T1000 (cell line): ENCODE measurements around the gene PDE4A.

ENCODE experiments used
- DNase-seq: peaks from one replicate; lab custom pipeline; 2025; ENCODE audit warnings: mixed read lengths; lab: John Stamatoyannopoulos, UW

PDE4A gene

GRCh38 chr19:10510301-10510802 lies 90.0 kb downstream of the PDE4A start:
- no peak for DNase-seq

DNA sequence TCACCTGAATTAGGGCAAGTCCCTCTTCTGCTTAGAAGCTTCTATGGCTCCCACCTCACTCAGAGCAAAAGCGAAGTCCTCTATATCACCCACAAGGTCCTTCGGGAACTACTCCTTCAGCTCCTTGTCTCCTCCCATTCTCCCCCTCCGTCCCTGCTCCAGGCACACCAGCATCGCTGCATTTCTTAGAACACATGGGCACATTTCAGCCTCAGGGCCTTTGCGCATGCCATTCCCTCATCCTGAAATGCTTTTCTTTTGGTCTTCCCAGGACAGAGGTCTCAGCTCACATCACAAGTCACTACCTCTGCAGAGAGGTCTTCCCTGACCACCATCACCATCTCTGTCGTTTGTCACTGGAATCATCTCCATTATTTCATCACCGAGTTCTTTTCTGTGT lies 92.9 kb downstream of the PDE4A start:
- DNase-seq, result no peak

GRCh38 chr19:10514211-10515145 lies 94.1 kb downstream of the PDE4A start:
- no peak for DNase-seq

GRCh38 chr19:10516064-10516385 lies 95.7 kb downstream of the PDE4A start:
- no peak for DNase-seq

GRCh38 chr19:10516671-10517286 lies 96.4 kb downstream of the PDE4A start:
- DNase-seq, result no peak

- no peak for DNase-seq
Observed at GRCh38 chr19:10517361-10517759, 97.0 kb downstream of the PDE4A start, which contains the start of gene S1PR5. TSS of gene S1PR5 (minus strand) at chr19:10517447. CDS start at chr19:10515011, 2,436 bp downstream.

DNA sequence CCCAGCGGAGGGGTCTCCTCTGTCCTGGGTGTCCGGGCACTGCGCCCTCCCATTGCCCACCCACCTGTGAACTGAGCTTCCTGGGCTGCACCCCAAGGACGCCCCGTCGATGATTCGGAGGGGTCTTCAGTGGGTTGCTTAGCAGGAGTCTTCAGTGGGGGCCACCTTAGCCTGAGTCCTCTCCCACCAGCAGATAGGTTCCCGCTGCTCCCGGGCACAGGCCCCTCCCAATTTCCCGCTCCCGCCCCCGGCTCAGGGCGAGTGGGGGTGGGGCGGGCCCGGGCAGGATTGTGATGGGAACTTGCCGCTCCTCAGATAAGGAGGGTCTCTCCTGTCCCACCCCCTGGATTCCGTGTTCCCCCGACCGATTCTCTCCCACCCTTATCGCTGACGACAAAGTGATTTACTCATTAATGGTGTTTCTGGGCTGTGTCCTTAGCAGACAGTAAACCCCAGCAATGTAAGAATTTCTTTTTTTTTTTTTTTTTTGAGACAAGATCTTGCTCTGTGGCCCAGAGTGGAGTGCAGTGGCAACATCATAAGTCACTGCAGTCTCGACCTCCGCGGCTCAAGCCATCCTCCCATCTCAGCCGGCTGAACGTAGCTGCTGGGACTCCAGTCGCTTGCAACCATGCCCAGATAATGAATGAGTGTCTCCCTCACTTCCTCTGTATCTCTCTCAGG lies 97.6 kb downstream of the PDE4A start:
- DNase-seq, result no peak

GRCh38 chr19:10518444-10519361 lies 98.4 kb downstream of the PDE4A start:
- no peak for DNase-seq
